H1 (cell line): ENCODE measurements around the gene SH3BP5. TPM values are rescaled to one million over a fixed set of nuclear protein-coding genes. Genes with fewer than 3 reads are reported as not detected.

Source experiments
- CTCF ChIA-PET: fragments of 300-600 bp; sonication (Branson Sonifier 250); formaldehyde crosslinking; loops from one replicate; lab custom pipeline; 2021; ENCODE audit not compliant: partially characterized antibody; lab: Charles Lee
- POLR2A ChIA-PET: fragments of 300-600 bp; sonication (Branson Sonifier 250); formaldehyde crosslinking; loops from one replicate; lab custom pipeline; 2021; ENCODE audit warnings: inconsistent platforms; ENCODE audit not compliant: partially characterized antibody; lab: Charles Lee
- DNase-seq, 2 experiments: peaks; one replicate each; pipeline versions ENCODE4 v3.0.0 to v3.0.0-alpha.2; 2010 to 2022; ENCODE audit warnings: low spot score in 2 of 2, low read depth in 1 of 2, mixed read lengths in 1 of 2
- FAIRE-seq: peaks from 2 replicates; lab custom pipeline; 2011; peaks lifted over from hg19 to GRCh38; lab: Jason Lieb, UNC
- H2AFZ ChIP-seq: 2 replicates; pipeline ENCODE4 v1.8.1; 2012; ENCODE audit warnings: low read length, inconsistent platforms
- H2AK5ac ChIP-seq: 2 replicates; pipeline ENCODE4 v1.6.1; 2013; ENCODE audit warnings: low read depth, low read length
- H2BK120ac ChIP-seq: replicated peaks from 2 replicates; pipeline ENCODE3; 2013; ENCODE audit warnings: low read depth, low read length, inconsistent platforms
- H2BK12ac ChIP-seq: 2 replicates; pipeline ENCODE4 v1.6.1; 2013; ENCODE audit warnings: low read depth, low read length
- H2BK15ac ChIP-seq: 2 replicates; pipeline ENCODE4 v1.6.1; 2013; ENCODE audit warnings: low read length
- H2BK20ac ChIP-seq: 2 replicates; pipeline ENCODE4 v1.6.1; 2013; ENCODE audit warnings: low read length
- H2BK5ac ChIP-seq: 2 replicates; pipeline ENCODE4 v1.6.1; 2013; ENCODE audit warnings: low read depth, low read length
- H3K14ac ChIP-seq: 2 replicates; pipeline ENCODE4 v1.6.1; 2013; ENCODE audit warnings: inconsistent platforms; ENCODE audit not compliant: insufficient read length
- H3K18ac ChIP-seq: 2 replicates; pipeline ENCODE4 v1.6.1; 2013; ENCODE audit warnings: low read length; ENCODE audit errors: extremely low read depth
- H3K23ac ChIP-seq: 2 replicates; pipeline ENCODE4 v1.6.1; 2013; ENCODE audit warnings: inconsistent platforms; ENCODE audit not compliant: insufficient read length
- H3K23me2 ChIP-seq: 2 replicates; pipeline ENCODE4 v1.6.1; 2013; ENCODE audit warnings: low read depth, low read length
- H3K27ac ChIP-seq: 2 replicates; pipeline ENCODE4 v1.6.1; 2011; ENCODE audit warnings: low read depth, low read length, inconsistent platforms
- H3K27me3 ChIP-seq, 4 experiments: replicated peaks in 1 of 4; 1 replicate in 1 of 4; 2 replicates in 3 of 4; pipeline versions ENCODE4 v1.6.1 to v1.8.1; 2011 to 2013; ENCODE audit warnings: low read length in 3 of 4, mild to moderate bottlenecking in 3 of 4, inconsistent platforms in 2 of 4, mixed read lengths in 2 of 4, moderate library complexity in 1 of 4; ENCODE audit not compliant: control insufficient read depth in 3 of 4, insufficient read depth in 3 of 4; ENCODE audit errors: extremely low read depth in 1 of 4
- H3K36me3 ChIP-seq, 4 experiments: 2 replicates each; pipeline versions ENCODE4 v1.6.1 to v1.8.1; 2011 to 2013; ENCODE audit warnings: mild to moderate bottlenecking in 4 of 4, low read length in 3 of 4, moderate library complexity in 2 of 4, control low read depth in 1 of 4, inconsistent platforms in 1 of 4; ENCODE audit not compliant: insufficient read depth in 4 of 4, control insufficient read depth in 2 of 4
- H3K4ac ChIP-seq: replicated peaks from 2 replicates; pipeline ENCODE3; 2013; ENCODE audit warnings: low read length, low read depth, mixed read lengths, inconsistent platforms; ENCODE audit not compliant: insufficient read length
- H3K4me1 ChIP-seq, 4 experiments: replicated peaks in 1 of 4; 1 replicate in 1 of 4; 2 replicates in 3 of 4; pipeline versions ENCODE4 v1.6.1 to v1.8.1; 2011 to 2013; ENCODE audit warnings: low read length in 3 of 4, inconsistent platforms in 2 of 4, mixed read lengths in 1 of 4; ENCODE audit not compliant: insufficient read depth in 4 of 4, control insufficient read depth in 3 of 4
- H3K4me2 ChIP-seq, 2 experiments: 2 replicates each; pipeline versions ENCODE4 v1.6.1 to v1.8.1; 2011 to 2013; ENCODE audit warnings: low read depth in 2 of 2, low read length in 2 of 2, control low read depth in 1 of 2, inconsistent platforms in 1 of 2, mild to moderate bottlenecking in 1 of 2; ENCODE audit not compliant: insufficient read depth in 1 of 2
- H3K4me3 ChIP-seq, 4 experiments: fragments of 200-600, 300-600 bp in 1 of 4; sonication (generic), shearing (Covaris generic), sonication (Bioruptor Twin) in 1 of 4; 2 replicates each; pipeline versions ENCODE4 v1.5.1 to v1.8.1; 2011 to 2016; ENCODE audit warnings: low read length in 4 of 4, low read depth in 3 of 4, control low read depth in 2 of 4, inconsistent platforms in 2 of 4, mild to moderate bottlenecking in 2 of 4, mixed read lengths in 1 of 4, moderate library complexity in 1 of 4; ENCODE audit not compliant: insufficient read depth in 2 of 4; ENCODE audit errors: extremely low read depth in 1 of 4
- H3K56ac ChIP-seq: replicated peaks from 2 replicates; pipeline ENCODE3; 2013; ENCODE audit warnings: low read depth, mild to moderate bottlenecking, mixed read lengths, low read length, inconsistent platforms; ENCODE audit not compliant: insufficient read length
- H3K79me1 ChIP-seq: 2 replicates; pipeline ENCODE4 v1.6.1; 2013; ENCODE audit warnings: low read depth, low read length, control low read depth
- H3K79me2 ChIP-seq, 2 experiments: 2 replicates each; pipeline versions ENCODE4 v1.6.1 to v1.8.1; 2012 to 2013; ENCODE audit warnings: low read length in 2 of 2, mild to moderate bottlenecking in 2 of 2, inconsistent platforms in 1 of 2; ENCODE audit not compliant: insufficient read depth in 2 of 2, control insufficient read depth in 1 of 2
- H3K9ac ChIP-seq, 4 experiments: replicated peaks in 1 of 4; 1 replicate in 1 of 4; 2 replicates in 3 of 4; pipeline versions ENCODE4 v1.6.1 to v1.8.1; 2011 to 2013; ENCODE audit warnings: low read depth in 3 of 4, low read length in 3 of 4, control low read depth in 2 of 4, mild to moderate bottlenecking in 2 of 4, moderate library complexity in 2 of 4, inconsistent platforms in 1 of 4; ENCODE audit errors: extremely low read depth in 1 of 4
- H3K9me3 ChIP-seq, 2 experiments: 2 replicates each; pipeline versions ENCODE4 v1.6.1 to v1.8.1; 2012 to 2013; ENCODE audit warnings: mild to moderate bottlenecking in 2 of 2, moderate library complexity in 2 of 2, control low read depth in 1 of 2, inconsistent platforms in 1 of 2, low read depth in 1 of 2, low read length in 1 of 2, mixed read lengths in 1 of 2; ENCODE audit not compliant: insufficient read depth in 2 of 2
- H4K20me1 ChIP-seq, 2 experiments: replicated peaks in 1 of 2; 2 replicates each; pipeline versions ENCODE3 to v1.8.1; 2011 to 2013; ENCODE audit warnings: inconsistent platforms in 2 of 2, low read length in 2 of 2, mild to moderate bottlenecking in 1 of 2; ENCODE audit not compliant: insufficient read depth in 2 of 2, control insufficient read depth in 1 of 2
- H4K5ac ChIP-seq: 2 replicates; pipeline ENCODE4 v1.6.1; 2013; ENCODE audit warnings: low read length, low read depth, mixed read lengths, inconsistent platforms; ENCODE audit not compliant: insufficient read length
- H4K8ac ChIP-seq: 2 replicates; pipeline ENCODE4 v1.8.0; 2013; ENCODE audit warnings: mild to moderate bottlenecking, moderate library complexity, low read length, inconsistent platforms; ENCODE audit not compliant: insufficient read depth; ENCODE audit errors: extremely low read depth
- H4K91ac ChIP-seq: replicated peaks from 2 replicates; pipeline ENCODE3; 2013; ENCODE audit warnings: low read length, mixed read lengths, inconsistent platforms; ENCODE audit not compliant: insufficient read length
- BCL11A ChIP-seq, 2 experiments: IDR thresholded peaks; one replicate each; pipeline ENCODE4 v1.6.1; 2011; ENCODE audit warnings: low read depth in 2 of 2, low read length in 2 of 2, mild to moderate bottlenecking in 2 of 2
- BRCA1 ChIP-seq: IDR thresholded peaks from 2 replicates; pipeline ENCODE4 v1.6.1; 2012; ENCODE audit warnings: low read depth, low read length, improper control_type of control experiment
- CHD2 ChIP-seq: IDR thresholded peaks from 2 replicates; pipeline ENCODE4 v1.6.1; 2012; ENCODE audit warnings: low read length, improper control_type of control experiment
- EZH2 ChIP-seq: fragments of 200-600 bp; sonication (generic); IDR thresholded peaks from 2 replicates; pipeline ENCODE4 v1.7.1; 2012; ENCODE audit warnings: low read depth, mild to moderate bottlenecking, moderate library complexity, low read length, inconsistent platforms; ENCODE audit not compliant: severe bottlenecking
- GABPA ChIP-seq: IDR thresholded peaks from 2 replicates; pipeline ENCODE4 v1.6.1; 2011; ENCODE audit warnings: mild to moderate bottlenecking, low read length, moderate library complexity, borderline replicate concordance; ENCODE audit not compliant: insufficient read depth
- HDAC6 ChIP-seq: IDR thresholded peaks from one replicate; pipeline ENCODE4 v1.7.1; 2012; ENCODE audit warnings: low read depth, mild to moderate bottlenecking, inconsistent platforms, low read length, moderate library complexity
- KDM1A ChIP-seq: fragments of 200-600, 300-600 bp; sonication (generic); IDR thresholded peaks from 2 replicates; pipeline ENCODE4 v1.7.1; 2016; ENCODE audit warnings: mild to moderate bottlenecking, low read length, borderline replicate concordance
- KDM5A ChIP-seq: fragments of 200-600 bp; IDR thresholded peaks from 2 replicates; pipeline ENCODE4 v1.7.1; 2012; ENCODE audit warnings: mild to moderate bottlenecking, low read length, inconsistent platforms, mixed read lengths
- NANOG ChIP-seq: IDR thresholded peaks from 2 replicates; pipeline ENCODE4 v1.6.1; 2011; ENCODE audit warnings: low read length, low read depth, mild to moderate bottlenecking, inconsistent platforms; ENCODE audit not compliant: insufficient read depth, poor library complexity, severe bottlenecking
- PHF8 ChIP-seq: fragments of 200-600 bp; sonication (generic); conservative IDR thresholded peaks from 2 replicates; pipeline ENCODE4 v1.7.1; 2012; ENCODE audit warnings: low read depth, mild to moderate bottlenecking, inconsistent platforms, low read length, moderate library complexity
- RXRA ChIP-seq: IDR thresholded peaks from 2 replicates; pipeline ENCODE4 v1.6.1; 2011; ENCODE audit warnings: low read depth, mild to moderate bottlenecking, low read length, moderate library complexity; ENCODE audit not compliant: insufficient read depth
- YY1 ChIP-seq: IDR thresholded peaks from 2 replicates; pipeline ENCODE4 v1.6.1; 2011; ENCODE audit warnings: low read depth, mild to moderate bottlenecking, low read length
- ZNF274 ChIP-seq: IDR thresholded peaks from 2 replicates; pipeline ENCODE4 v1.7.0; 2012; ENCODE audit warnings: low read length, borderline replicate concordance; ENCODE audit errors: extremely low read depth
- WGBS, 2 experiments: shearing (Covaris generic) in 1 of 2; methylation state at CpG; one replicate each; pipeline versions ENCODE4 v1.1.6 to v1.1.7; 2013 to 2015; ENCODE audit warnings: low lambda C conversion rate in 2 of 2, mixed read lengths in 2 of 2, inconsistent platforms in 1 of 2, low coverage in 1 of 2, missing lambda C conversion rate in 1 of 2; ENCODE audit not compliant: insufficient replicate concordance in 2 of 2, insufficient coverage in 1 of 2, insufficient read length in 1 of 2; ENCODE audit errors: extremely low coverage in 1 of 2, missing lambda C conversion rate in 1 of 2; 5-methylcytosine and 5-hydroxymethylcytosine counted together
- polyA plus RNA-seq, 7 experiments: library from polyadenylated mRNA; depleted of rRNA in 3 of 7; stranded (reverse) in 5 of 7; unstranded in 2 of 7; fragments of >200 nt in 5 of 7; fragments of 200-250 nt in 2 of 7; gene quantifications; 1 replicate in 5 of 7; 2 replicates in 1 of 7; 4 replicates in 1 of 7; pipeline versions ENCODE4 v1.2.1 to v1.2.3, GENCODE V29; 2011 to 2013; ENCODE audit warnings: missing spikeins in 2 of 7, mixed read lengths in 2 of 7
- total RNA-seq: library from RNA; stranded (reverse); fragmentation: NEBNext Ultra II Directional; extraction: Animal tissue kit (Norgen Biotek cat#: 25700); gene quantifications from 2 replicates; pipeline ENCODE4 v1.2.1, GENCODE V29; 2021

The SH3BP5 gene
- total and polyA plus RNA-seq, 2 of the 8 experiments (the other 6 are each of a cell fraction or from before 2014, with no cell fraction given), result 7.1 to 9.7 TPM

DNA sequence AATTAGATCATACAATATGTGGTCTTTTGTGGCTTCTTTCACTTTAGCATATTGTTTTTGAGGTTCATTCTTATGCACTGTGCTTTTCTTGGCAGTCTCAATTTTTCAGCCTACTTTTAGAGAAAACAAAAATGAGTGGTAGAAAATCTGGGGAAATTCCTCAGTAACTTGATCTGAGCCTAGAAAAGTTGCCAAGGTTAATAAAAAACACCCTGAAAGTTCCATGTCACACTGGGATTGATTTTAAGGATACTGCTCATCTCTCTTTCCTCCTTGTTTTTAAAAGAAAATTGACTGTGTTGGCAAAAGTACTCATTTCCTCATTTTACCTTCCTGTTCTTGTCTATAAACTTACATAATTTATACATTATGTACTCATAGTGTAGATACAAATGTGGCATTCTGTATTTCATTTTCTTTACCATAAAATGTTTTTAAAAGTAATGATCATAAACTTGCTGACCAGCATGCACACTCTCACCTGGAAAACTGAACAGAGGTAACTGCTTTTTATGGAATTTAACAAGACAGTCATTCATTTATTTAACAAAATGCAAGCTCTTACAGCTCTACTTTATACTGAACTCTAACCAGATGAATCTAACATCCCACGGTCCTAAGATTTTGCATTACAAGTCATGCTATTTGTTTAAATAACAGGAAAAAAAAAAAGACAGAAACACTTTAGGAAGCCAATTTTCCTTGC lies 28.6 kb upstream of the SH3BP5 start:
- no peaks in the 10 kb centered on the region for H3K36me3 ChIP-seq
- no peak overlapping the region for H3K9ac ChIP-seq
- H2BK120ac ChIP-seq, result no peak overlapping the region
- POLR2A ChIA-PET, result no interaction called here
- TF ChIP-seq EZH2 (no peak), PHF8 (no peak), BCL11A (IDR thresholded peaks at IDR 0.05; ENCODE audit: low read depth in 2 of 2, low read length in 2 of 2) (no peak), HDAC6 (no peak), BRCA1 (no peak), YY1 (no peak), ZNF274 (no peak), KDM1A (no peak), RXRA (no peak), CHD2 (no peak), KDM5A (no peak), GABPA (no peak), NANOG (no peak)
- H3K18ac ChIP-seq, result no peak overlapping the region
- H3K79me2 ChIP-seq, result no peaks in the 10 kb centered on the region
- 72% methylated on average over 1 of the region's 1 CpG; no CpG with 5 or more reads in 1 of the 2 experiments for WGBS, 2 experiments
- FAIRE-seq (no peak), DNase-seq (no peak)
- peaks cover 0 to 1% (median 0%) of the 10 kb centered on the region in 4 experiments; a peak in 2 of 7 replicates for H3K27me3 ChIP-seq
- no peaks in the 10 kb centered on the region for H3K23me2 ChIP-seq
- peaks cover 0 to 15% (median 6%) of the 10 kb centered on the region in 4 experiments; a peak in 5 of 7 replicates for H3K4me1 ChIP-seq
- no peak overlapping the region for H3K4me3 ChIP-seq
- no peak overlapping the region for H3K4ac ChIP-seq
- H4K5ac ChIP-seq, result no peak overlapping the region
- H2AFZ ChIP-seq, result no peak overlapping the region
- CTCF ChIA-PET, result interaction anchor here (1.0 to 2.5 kb wide), 11 partner anchors 8 to 109 kb away, joined by 3 to 24 read pairs (median 4); no protein-coding TSS in a partner anchor
- no peaks in the 10 kb centered on the region for H3K79me1 ChIP-seq
- no peak overlapping the region for H4K8ac ChIP-seq
- no peak overlapping the region for H4K91ac ChIP-seq
- no peak overlapping the region for H3K14ac ChIP-seq
- H2BK20ac ChIP-seq, result no peak overlapping the region
- H2BK15ac ChIP-seq, result no peak overlapping the region
- H4K20me1 ChIP-seq, result no peaks in the 10 kb centered on the region
- no peak overlapping the region for H2BK12ac ChIP-seq
- no peak overlapping the region for H3K4me2 ChIP-seq
- no peaks in the 10 kb centered on the region for H3K9me3 ChIP-seq
- H3K56ac ChIP-seq, result no peak overlapping the region
- H3K23ac ChIP-seq, result no peak overlapping the region
- no peak overlapping the region for H3K27ac ChIP-seq
- no peak overlapping the region for H2AK5ac ChIP-seq
- H2BK5ac ChIP-seq, result no peak overlapping the region
